Mesothelial cell of epicardium (in vitro differentiated cells): ENCODE results near the gene SNX13. TPM values are rescaled to one million over a fixed set of nuclear protein-coding genes. Genes with fewer than 3 reads are reported as not detected.

ENCODE experiments used
- DNase-seq, 2 experiments: peaks; one replicate each; pipeline ENCODE4 v3.0.0; 2021; ENCODE audit warnings: low spot score in 2 of 2; ENCODE audit not compliant: unreplicated experiment in 2 of 2
- H3K27ac Mint-ChIP-seq: 2 replicates; pipeline ENCODE4 v1.8.0; 2021; ENCODE audit warnings: mixed read lengths
- H3K27me3 Mint-ChIP-seq: 2 replicates; pipeline ENCODE4 v1.8.0; 2021; ENCODE audit warnings: low read depth, mixed read lengths
- H3K36me3 Mint-ChIP-seq: 2 replicates; pipeline ENCODE4 v1.8.0; 2021; ENCODE audit warnings: mixed read lengths
- H3K4me1 Mint-ChIP-seq: 2 replicates; pipeline ENCODE4 v1.8.0; 2021; ENCODE audit warnings: mixed read lengths
- H3K4me3 Mint-ChIP-seq: 2 replicates; pipeline ENCODE4 v1.8.0; 2021; ENCODE audit warnings: mild to moderate bottlenecking, moderate library complexity, mixed read lengths
- H3K9me3 Mint-ChIP-seq: 2 replicates; pipeline ENCODE4 v1.8.0; 2021; ENCODE audit warnings: mixed read lengths
- CTCF ChIP-seq: fragments of 200-600 bp; sonication (generic); IDR thresholded peaks from one replicate; pipeline ENCODE4 v1.5.0; 2021; ENCODE audit warnings: antibody characterized with exemption; ENCODE audit not compliant: unreplicated experiment
- total RNA-seq: library from RNA; stranded (reverse); gene quantifications from 3 replicates; pipeline ENCODE4 v1.2.1, GENCODE V29; 2021

SNX13 gene
- total RNA-seq, 1 donor from 2014 or later, result 57.1 TPM

DNA sequence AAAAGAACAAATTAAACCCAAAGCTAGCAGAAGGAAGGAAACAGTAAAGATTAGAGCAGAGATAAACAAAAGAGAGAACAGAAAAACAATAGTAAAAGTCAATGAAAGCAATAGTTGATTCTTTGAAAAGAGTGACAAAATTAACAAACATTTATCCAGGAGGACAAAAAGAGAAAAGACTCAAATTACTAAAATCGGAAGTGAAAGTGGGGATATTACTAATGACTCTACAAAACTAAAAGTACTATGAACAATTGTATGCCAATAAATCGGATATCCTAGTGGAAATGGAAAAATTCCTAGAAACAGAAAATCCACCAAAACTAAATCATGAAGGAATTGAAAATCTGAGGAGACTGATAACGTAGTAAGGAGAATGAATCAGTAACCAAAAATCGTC, 96.3 kb downstream of the SNX13 start:
- DNase-seq, result no peak
- TF ChIP-seq CTCF, result no peak
- no peak overlapping the region for H3K4me3 Mint-ChIP-seq
- no peaks in the 10 kb centered on the region for H3K27me3 Mint-ChIP-seq
- H3K27ac Mint-ChIP-seq, result no peak overlapping the region
- peaks cover 65% of the 10 kb centered on the region for H3K36me3 Mint-ChIP-seq
- no peaks in the 10 kb centered on the region for H3K4me1 Mint-ChIP-seq
- H3K9me3 Mint-ChIP-seq, result peaks cover 34% of the 10 kb centered on the region

DNA sequence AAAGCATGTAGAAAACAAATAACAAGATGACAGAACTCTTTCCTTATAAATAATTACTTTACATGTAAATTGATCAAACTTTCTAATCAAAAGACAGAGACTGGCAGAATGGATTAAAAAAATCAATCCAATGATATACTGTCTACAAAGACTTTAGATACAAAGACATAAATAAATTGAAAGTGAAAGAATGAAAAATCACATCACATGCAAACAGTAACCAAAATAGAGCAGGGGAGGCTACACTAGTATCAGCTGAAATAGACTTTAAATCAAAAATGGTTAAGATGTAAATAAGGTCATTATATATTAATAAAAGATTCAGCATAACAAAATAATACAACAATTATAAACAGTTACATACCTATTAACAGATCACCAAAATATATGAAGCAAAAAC, 97.3 kb downstream of the SNX13 start:
- peaks cover 30% of the 10 kb centered on the region for H3K9me3 Mint-ChIP-seq
- DNase-seq, result no peak
- peaks cover 62% of the 10 kb centered on the region for H3K36me3 Mint-ChIP-seq
- no peak for TF ChIP-seq CTCF
- no peaks in the 10 kb centered on the region for H3K27me3 Mint-ChIP-seq
- no peak overlapping the region for H3K4me3 Mint-ChIP-seq
- H3K4me1 Mint-ChIP-seq, result no peaks in the 10 kb centered on the region
- no peak overlapping the region for H3K27ac Mint-ChIP-seq

DNA sequence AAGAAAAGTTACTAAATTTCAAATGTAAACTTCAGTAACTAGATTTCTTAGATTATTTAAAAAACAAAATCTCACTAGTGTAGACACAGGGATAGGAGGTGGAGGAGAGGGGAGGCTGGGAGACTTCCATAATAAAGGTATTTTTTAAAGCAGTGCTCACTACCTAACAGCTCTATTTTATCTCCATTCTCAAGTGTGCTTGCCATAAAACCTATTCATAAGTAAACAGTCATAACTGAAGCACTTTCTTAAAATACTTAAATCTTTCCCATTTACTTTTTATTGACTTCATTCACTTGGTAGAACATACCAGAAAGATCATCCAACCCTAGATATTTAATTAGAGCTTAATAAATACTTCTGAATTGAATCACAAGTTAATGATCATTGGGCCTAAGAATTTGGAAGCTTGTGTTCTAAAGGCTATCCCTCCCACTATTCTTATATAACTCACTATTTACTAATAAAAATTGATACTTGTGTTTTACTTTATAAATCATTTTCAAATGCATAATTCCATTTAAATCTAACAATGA, 107.4 kb downstream of the SNX13 start:
- Mint-ChIP-seq H3K4me1 (no peaks in the 10 kb centered on the region), H3K36me3 (peaks cover 12% of the 10 kb centered on the region), H3K9me3 (no peaks in the 10 kb centered on the region), H3K27me3 (no peaks in the 10 kb centered on the region), H3K4me3 (no peak overlapping the region), H3K27ac (no peak overlapping the region)
- TF ChIP-seq CTCF, result no peak
- DNase-seq, result no peak

GRCh38 chr7:17832242-17832641, 108.1 kb downstream of the SNX13 start:
- H3K27ac Mint-ChIP-seq, result no peak overlapping the region
- peaks cover 14% of the 10 kb centered on the region for H3K36me3 Mint-ChIP-seq
- no peak for DNase-seq
- no peaks in the 10 kb centered on the region for H3K4me1 Mint-ChIP-seq
- no peak for TF ChIP-seq CTCF
- no peak overlapping the region for H3K4me3 Mint-ChIP-seq
- H3K9me3 Mint-ChIP-seq, result no peaks in the 10 kb centered on the region
- no peaks in the 10 kb centered on the region for H3K27me3 Mint-ChIP-seq

DNA sequence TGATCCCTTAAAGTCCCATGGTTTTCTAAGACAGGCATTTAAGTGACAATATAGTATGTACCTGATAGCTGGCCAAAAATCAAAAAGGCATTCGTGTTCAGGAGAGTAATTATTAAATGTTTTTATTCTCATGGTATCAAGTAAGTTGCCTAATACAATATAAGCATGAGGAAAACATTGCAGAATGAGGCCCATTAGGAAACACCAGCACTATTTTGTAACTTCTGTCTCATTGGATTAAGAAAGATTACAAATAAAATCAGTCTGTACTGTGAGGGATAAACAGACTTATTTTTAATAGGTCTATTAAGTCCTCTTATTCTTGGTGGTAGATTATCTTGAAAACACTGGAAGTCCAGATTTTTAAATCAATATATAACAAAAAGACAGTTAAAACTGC, 110.1 kb downstream of the SNX13 start:
- H3K27me3 Mint-ChIP-seq, result no peaks in the 10 kb centered on the region
- H3K9me3 Mint-ChIP-seq, result no peaks in the 10 kb centered on the region
- H3K4me3 Mint-ChIP-seq, result no peak overlapping the region
- no peaks in the 10 kb centered on the region for H3K4me1 Mint-ChIP-seq
- no peak overlapping the region for H3K27ac Mint-ChIP-seq
- peaks cover 10% of the 10 kb centered on the region for H3K36me3 Mint-ChIP-seq
- no peak for DNase-seq
- no peak for TF ChIP-seq CTCF

DNA sequence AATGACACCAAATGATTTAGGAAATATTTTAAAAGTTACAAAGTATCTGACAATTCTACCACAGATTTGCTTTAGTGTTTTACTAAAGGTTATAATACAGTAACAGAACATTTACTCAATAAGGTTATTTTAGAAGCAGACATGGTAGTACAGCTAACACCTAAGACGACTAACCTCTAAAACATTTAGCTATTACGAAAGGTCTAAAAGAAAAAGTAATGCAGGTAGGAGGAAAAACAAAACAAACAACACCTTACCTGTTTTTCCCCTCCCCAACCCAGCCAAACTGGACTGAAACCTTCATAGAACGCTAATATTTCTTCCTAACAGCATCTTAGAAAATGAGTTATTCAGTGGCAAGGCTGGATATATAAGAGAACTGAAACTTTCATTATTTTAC, 111.3 kb downstream of the SNX13 start:
- Mint-ChIP-seq H3K4me1 (no peaks in the 10 kb centered on the region), H3K4me3 (no peak overlapping the region), H3K27me3 (no peaks in the 10 kb centered on the region), H3K9me3 (no peaks in the 10 kb centered on the region), H3K27ac (no peak overlapping the region), H3K36me3 (peaks cover 11% of the 10 kb centered on the region)
- TF ChIP-seq CTCF, result no peak
- no peak for DNase-seq
